HG03520 (cell line): ENCODE measurements around the gene FOLR1.
"Not testable (repeated sequence)": the region's sequence is repeated elsewhere in the genome, so short reads cannot be mapped to it uniquely, and the experiment has no call there.

ENCODE experiments used
- ATAC-seq: cut with Tn5 transposase; IDR thresholded peaks from one replicate; pipeline ENCODE4 v1.9.1; 2021; ENCODE audit warnings: mild to moderate bottlenecking, moderate library complexity; ENCODE audit not compliant: unreplicated experiment

The FOLR1 gene

DNA sequence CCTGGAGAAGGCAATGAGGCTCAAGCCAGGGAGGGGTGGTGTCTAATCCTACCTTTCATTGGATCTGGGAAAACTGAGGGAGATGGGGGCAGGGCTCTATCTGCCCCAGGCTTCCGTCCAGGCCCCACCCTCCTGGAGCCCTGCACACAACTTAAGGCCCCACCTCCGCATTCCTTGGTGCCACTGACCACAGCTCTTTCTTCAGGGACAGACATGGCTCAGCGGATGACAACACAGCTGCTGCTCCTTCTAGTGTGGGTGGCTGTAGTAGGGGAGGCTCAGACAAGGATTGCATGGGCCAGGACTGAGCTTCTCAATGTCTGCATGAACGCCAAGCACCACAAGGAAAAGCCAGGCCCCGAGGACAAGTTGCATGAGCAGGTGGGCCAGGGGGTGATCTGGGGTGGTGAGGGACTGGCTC, at the start of gene FOLR1:
FOLR1 (plus strand) TSS at position 180 of the 421 bp plus-strand sequence; CDS start at position 214, 34 bp downstream.
- no peak for ATAC-seq

- ATAC-seq: not testable (repeated sequence)
Observed at GRCh38 chr11:72142543-72142942, 49.4 kb upstream of the FOLR1 start.

GRCh38 chr11:72144807-72145565, 47.0 kb upstream of the FOLR1 start:
- no peak for ATAC-seq

GRCh38 chr11:72146625-72147024, 45.3 kb upstream of the FOLR1 start:
- ATAC-seq: no peak

- ATAC-seq: no peak
Observed at GRCh38 chr11:72150882-72151281, 41.1 kb upstream of the FOLR1 start.

- not testable (repeated sequence) for ATAC-seq
Observed at GRCh38 chr11:72153874-72154273, 38.1 kb upstream of the FOLR1 start.

- no peak for ATAC-seq
Observed at GRCh38 chr11:72154816-72155215, 37.1 kb upstream of the FOLR1 start.

DNA sequence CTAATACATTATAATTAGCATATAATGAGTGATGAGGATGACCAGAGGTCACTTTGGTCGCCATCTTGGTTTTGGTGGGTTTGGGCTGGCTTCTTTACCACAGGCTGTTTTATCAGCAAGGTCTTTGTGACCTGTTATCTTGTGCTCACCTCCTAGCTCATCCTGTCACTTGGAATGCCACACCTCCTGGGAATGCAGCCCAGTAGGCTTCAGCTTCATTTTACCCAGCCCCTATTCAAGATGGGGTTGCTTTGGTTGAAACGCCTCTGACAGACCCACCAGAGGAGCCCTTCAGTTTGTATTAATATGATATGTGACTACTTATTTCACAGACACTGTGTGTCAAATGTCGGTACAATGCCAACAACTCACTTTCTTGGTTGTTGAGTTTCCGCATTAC, 36.2 kb upstream of the FOLR1 start:
- ATAC-seq: no peak

DNA sequence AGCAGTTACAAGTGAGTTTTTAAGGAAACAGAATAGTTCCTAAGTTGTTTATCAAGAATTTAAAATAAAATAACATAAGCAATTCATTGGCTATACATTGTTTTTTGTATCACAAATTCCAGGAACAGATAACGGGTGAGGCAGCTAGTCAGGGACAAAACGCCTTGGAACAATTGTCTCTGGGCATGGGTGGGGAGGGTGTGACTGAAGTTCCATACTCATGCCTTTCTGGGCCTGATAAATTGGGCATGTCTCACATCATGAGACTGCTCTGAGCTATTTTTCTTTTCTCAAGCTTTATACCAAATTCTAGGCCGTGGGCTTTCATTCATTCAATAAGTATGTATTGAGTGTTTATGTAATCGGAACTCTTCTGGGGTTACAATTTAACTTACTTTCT, 34.8 kb upstream of the FOLR1 start:
- ATAC-seq: no peak

GRCh38 chr11:72160319-72160718, 31.6 kb upstream of the FOLR1 start:
- no peak for ATAC-seq

- ATAC-seq: no peak
Observed at GRCh38 chr11:72162891-72163492, 28.9 kb upstream of the FOLR1 start.

DNA sequence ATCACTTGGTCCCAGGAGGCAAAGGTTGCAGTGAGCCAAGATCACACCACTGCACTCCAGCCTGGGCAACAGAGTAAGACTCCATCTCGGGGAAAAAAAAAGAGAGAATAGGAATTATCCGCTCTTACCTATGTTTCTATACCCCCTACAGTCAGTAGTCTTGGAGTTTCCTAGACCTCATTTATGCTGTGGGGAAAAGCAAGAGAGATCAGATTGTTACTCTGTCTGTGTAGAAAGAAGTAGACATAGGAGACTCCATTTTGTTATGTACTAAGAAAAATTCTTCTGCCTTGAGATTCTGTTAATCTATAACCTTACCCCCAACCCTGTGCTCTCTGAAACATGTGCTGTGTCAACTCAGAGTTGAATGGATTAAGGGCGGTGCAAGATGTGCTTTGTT, 27.8 kb upstream of the FOLR1 start:
- not testable (repeated sequence) for ATAC-seq

DNA sequence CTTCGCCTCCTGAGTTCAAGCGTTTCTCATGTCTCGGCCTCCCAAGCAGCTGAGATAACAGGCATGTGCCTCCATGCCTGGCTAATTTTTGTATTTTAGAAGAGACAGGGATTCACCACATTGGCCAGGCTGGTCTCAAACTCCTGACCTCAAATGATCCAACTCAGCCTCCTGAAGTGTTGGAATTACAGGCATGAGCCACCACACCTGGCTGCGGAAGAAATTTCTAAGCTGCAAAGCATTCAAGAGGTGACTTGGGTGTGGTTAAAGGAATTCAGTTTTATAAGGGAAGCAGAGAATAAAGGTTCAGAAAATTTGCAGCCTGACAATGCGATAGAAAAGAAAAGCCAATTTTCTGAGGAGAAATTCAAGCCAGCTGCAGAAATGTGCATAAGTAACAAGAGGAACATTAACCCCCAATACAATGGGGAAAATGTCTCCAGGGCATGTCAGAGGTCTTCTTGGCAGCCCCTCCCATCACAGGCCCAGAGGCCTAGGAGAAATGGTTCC, 22.8 kb upstream of the FOLR1 start:
- ATAC-seq: not testable (repeated sequence)

GRCh38 chr11:72169754-72170153, 22.2 kb upstream of the FOLR1 start:
- ATAC-seq: not testable (repeated sequence)

DNA sequence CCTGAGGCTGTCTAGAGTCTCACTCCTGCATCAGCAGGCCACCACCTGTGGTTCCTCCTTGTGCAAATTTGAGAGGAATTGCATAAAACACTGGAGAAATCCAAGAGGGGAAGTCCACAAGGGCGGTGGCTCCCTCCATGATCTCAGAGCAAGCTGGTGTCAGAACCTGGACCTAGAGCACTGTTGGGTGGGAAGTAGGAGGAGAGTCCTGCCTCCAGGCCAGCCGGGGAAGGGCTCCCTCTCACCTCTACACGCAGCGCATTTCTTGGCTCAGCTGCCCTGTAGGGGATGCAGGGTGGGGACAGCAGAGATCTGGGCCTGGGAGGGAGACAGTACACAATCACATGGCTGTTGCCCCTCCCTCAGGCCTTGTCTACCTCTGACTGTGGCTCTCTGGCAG, 19.9 kb upstream of the FOLR1 start:
- not testable (repeated sequence) for ATAC-seq

- no peak for ATAC-seq
Observed at GRCh38 chr11:72173291-72173690, 18.6 kb upstream of the FOLR1 start.

DNA sequence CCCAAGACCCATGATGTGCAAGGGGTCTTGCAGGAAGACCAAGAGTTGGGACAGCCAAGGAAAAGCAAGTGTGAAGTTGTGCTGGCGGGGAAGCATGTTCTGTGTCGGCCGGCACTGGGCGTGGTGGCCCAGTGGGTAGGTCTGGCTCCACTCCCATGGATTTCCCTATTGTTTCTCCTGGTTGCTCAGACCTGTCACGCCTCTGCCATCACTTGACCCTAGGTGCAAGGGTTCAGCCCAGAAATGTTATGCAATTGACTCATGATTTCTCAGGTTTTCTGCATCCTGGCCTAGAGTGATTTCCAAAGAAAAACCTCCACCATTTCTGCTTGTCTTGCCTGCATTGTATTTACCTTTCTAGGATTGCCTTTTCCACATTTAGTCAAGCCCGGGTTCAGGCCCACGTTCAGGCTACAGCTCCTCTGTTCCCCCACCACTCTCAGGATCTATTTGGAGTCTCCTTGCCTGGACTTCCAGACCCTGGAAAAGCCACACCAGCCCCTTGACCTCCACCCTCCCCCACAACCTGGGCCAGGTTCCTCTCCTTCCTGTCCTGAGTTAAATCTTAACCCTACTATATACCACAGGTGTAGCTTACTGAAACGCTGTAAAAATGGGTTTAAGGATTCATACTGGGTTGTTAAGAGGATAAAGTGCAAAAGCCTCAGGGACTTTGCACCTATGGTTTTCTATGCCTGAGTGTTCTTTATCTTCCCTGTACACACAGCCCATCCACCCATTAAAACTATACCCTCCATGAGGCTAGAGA, 17.5 kb upstream of the FOLR1 start:
- ATAC-seq: no peak

DNA sequence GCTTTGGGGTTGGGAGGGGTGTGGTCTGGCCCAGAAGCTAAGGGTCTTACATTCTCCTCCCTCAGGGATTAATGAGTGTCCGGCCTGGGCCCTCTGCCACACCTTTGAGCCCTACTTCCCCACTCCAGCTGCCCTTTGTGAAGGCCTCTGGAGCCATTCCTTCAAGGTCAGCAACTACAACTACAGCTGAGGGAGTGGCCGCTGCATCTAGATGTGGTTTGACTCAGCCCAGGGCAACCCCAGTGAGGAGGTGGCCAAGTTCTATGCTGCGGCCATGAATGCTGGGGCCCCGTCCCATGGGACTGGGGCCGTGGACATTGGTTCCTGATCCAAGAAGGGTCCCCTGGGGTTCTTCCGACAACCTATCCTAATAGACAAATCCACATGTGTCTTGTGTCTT, 14.3 kb upstream of the FOLR1 start:
- no peak for ATAC-seq

- ATAC-seq: no peak
Observed at GRCh38 chr11:72179049-72179803, 12.7 kb upstream of the FOLR1 start.

DNA sequence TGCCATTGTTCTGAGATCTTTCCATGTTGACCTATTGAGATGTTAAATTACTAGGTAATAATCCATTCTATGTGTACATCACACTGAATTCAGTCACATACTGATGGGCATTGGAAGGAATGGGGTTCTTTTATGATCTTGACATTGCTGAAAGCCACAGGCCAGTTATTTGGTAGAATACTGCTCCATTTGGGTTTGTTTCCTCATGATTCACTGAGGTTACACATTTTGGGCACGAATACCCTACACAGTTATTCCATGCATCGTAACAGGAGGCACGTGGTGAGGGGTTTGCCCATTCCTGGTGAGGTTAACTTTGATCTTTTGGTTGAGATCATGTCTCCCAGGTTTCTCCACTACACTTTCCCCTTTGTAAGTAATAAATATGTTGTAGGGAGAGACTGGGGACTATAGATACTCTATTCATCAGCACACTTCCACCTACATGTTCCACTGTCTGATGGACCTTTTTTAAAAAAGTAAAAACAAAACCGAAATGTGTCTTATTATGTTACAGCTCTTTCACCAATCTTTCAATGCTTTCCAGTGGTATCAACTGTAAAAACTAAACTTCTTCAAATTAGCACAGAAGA, 12.0 kb upstream of the FOLR1 start:
- ATAC-seq: no peak
